Jurkat, Clone E6-1 (cell line): ENCODE data around the gene SAP130. TPM values are rescaled to one million over a fixed set of nuclear protein-coding genes. Genes with fewer than 3 reads are reported as not detected.

Experiments used
- DNase-seq: peaks from one replicate; pipeline ENCODE4 v3.0.0-alpha.2; 2011; ENCODE audit warnings: low read depth, low spot score
- H3K4me3 ChIP-seq: 2 replicates; pipeline ENCODE4 v1.5.1; 2011; ENCODE audit warnings: mild to moderate bottlenecking, low read length, control low read depth, moderate library complexity
- polyA plus RNA-seq: library from polyadenylated mRNA; unstranded; fragments of >200 nt; gene quantifications from one replicate; pipeline ENCODE4 v1.2.1, GENCODE V29; 2012; ENCODE audit warnings: missing spikeins; ENCODE audit not compliant: insufficient read length, insufficient read depth

Gene SAP130
- polyA plus RNA-seq: 26.8 TPM

DNA sequence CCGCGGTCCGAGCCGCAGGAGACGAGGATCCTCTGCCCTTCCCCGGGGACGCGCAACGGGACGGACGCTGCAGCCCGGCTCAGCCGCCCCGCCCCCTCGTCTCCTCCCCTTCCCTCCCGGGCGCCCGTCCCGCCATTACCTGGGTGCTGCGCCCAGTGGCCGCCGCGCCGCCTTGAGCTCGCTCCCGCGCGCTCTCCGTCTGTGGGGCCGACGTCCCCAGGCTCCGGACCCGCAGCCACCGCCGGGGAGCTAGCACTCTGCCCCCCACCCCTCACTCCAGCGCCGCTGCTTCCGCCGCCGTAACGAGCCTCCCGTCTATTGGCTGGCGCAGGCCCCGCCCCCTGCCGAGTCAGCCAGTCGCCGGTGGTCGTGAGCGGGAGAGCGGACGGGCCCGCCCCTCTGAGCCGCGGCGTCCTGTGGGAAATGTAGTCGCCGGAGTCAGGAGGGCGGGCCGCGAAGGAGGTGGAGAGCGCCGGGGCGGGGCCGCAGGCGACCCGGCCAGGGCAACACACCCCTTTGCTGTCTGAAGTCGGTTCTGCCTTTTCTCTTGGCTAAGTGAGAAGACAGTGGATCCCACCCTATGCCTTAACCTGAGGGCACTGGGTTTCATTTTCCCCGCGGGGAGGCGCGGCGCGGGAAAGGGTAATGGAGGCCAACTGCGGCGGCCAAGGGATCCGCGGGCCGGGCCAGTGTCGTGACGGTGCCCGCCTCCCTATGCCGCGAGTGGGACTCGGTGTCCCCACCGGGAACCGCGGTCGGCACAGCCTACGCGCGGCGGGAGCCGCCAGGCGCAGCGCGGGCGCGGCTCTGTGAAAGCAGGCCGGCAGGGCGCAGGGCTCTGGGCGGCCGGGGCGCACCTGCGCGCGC, at the start of gene SAP130:
Gene SAP130 (minus strand): TSS at position 259 of the 867 bp plus-strand sequence. CDS start 1,767 bp downstream, outside the sequence.
- H3K4me3 ChIP-seq: peak within 1 kb of the TSS; percentile 84
- DNase-seq: peak; percentile 92

DNA sequence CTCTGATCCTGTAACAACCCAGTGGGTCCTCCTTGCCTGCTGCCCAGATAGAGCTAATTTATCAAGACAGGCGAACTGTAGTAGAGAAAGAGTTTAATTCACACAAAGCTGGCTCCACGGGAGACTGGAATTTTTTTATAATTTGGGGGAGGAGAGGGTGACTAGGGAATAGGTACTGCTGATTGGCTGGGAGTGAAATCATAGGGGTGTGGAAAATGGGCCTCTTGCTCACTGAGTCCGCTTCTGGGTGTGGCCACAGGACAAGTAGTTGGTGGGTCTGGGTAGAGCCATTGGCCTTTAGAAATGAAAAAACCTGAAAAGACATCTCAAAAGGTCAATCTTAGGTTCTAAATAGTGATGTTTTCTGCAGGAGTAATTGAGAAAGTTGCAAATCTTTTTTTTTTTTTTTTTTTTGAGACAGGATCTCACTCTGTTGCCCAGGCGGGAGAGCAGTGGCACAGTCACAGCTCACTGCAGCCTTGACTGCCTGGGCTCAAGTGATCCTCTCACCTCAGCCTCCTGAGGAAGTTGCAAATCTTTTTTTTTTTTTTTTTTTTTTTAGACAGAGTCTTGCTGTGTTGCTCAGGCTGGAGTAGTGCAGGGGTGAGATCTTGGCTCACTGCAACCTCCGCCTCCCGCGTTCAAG, 48.7 kb upstream of the SAP130 start:
- no peak for DNase-seq

DNA sequence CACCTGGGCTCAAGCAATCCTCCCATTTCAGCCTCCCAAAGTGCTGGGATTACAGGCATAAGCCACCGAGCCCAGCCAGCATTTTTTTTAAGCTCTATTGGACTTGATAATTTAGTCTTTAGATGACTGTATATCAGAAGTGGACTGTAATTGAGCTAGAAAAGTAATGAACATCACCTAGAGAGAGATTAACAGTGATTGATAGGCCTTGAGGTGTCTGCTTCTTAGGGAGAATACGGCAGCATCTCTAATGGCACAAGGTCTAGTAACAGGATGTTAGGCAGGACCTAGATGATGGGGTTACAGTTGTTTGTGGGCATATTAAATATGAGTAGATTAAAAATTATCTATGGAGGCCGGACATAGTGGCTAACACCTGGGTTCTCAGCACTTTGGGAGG, 45.4 kb upstream of the SAP130 start:
- DNase-seq: no peak
- no peak overlapping the region for H3K4me3 ChIP-seq

More for the DNA sequence above, 48.7 kb upstream of the SAP130 start:
- H3K4me3 ChIP-seq: no peak overlapping the region

DNA sequence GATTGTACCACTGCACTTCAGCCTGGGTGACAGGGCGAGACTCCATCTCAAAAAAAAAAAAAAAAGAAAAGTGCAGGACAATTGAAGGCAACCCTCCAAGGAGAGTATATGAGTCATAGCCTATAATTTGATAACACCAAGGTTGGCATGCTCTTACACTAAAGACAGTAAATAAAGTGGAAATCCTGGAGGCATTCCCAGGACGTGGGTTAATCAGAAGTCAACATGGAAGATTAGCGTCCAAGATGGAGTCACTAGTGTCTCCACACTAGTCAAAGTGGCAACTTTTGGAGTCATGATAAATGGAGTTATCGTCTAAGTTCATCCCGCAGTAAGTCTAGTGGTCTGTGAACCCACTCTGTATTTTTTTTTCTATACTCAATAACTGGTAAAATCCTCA, 41.9 kb upstream of the SAP130 start:
- DNase-seq: no peak

DNA sequence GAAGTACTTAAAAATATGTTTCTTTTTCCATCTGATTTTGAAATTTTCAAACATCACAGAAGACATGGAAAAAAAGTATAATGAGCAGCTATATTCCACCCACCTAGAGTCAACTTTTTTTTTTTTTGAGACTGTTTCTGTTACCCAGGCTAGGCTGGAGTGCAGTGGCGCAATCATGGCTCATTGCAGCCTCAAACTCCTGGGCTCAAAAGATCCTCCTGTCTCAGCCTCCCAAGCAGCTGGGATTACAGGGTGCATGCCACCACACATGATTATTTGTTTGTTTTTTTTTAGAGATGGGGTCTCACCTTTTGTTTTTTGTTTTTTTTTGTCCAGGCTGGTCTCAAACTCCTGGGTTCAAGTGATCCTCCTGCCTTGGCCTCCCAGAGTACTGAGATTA, 36.5 kb upstream of the SAP130 start:
- no peak overlapping the region for H3K4me3 ChIP-seq

More for the DNA sequence above, 41.9 kb upstream of the SAP130 start:
- no peak overlapping the region for H3K4me3 ChIP-seq

DNA sequence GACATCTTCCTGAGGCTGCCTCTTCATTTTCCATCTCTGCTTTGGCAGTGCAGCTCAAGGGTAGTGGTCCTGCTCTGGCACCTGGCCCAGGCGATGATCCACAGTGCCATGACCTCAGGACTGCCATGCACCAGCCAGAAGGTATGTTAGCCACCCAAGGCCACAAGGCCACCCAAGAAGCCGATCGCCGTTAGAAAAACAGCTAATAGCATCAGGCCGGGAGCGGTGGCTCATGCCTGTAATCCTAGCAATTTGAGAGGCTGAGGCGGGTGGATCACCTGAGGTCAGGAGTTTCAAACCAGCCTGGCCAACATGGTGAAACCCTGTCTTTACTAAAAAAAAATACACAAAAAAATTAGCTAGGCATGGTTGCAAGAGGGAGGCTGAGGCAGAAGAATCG, 34.7 kb upstream of the SAP130 start:
- no peak overlapping the region for H3K4me3 ChIP-seq
- DNase-seq: no peak

More for the DNA sequence above, 36.5 kb upstream of the SAP130 start:
- DNase-seq: no peak

DNA sequence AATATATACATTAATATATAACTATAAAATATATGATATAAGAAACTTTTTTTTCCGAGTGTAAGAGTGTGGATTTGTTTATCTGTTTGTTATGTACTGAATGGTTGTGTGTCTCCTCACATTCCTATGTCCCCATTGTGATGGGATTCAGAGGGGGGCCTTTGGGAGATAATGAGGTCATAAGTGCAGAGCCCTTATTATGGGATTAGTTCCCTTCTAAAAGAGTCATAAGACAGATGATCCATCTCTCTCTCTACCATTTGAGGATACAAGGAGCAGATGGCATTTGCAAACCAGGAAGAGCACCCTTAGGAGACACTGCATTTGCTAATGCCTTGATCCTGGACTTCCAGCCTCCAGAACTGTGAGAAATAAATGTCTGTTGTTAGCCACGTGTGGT, 30.3 kb upstream of the SAP130 start:
- no peak overlapping the region for H3K4me3 ChIP-seq
- DNase-seq: no peak

DNA sequence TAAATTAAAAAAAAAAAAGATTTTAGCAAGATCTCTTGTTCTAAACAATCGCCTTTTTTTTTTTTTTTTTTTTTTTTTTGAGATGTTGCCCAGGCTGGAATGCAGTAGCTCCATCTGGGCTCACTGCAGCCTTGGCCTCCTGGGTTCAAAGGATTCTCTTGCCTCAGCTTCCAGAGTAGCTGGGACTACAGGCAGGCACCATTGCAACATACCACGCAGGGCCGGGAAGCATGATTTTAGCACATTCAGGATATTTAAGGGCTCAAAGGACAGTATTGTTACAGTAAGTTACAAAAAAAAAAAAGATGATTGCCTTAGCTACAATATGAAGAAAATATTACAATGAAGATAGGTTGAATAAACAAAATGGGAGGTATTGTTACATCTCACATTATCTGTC, 29.5 kb upstream of the SAP130 start:
- H3K4me3 ChIP-seq: no peak overlapping the region
- DNase-seq: no peak

DNA sequence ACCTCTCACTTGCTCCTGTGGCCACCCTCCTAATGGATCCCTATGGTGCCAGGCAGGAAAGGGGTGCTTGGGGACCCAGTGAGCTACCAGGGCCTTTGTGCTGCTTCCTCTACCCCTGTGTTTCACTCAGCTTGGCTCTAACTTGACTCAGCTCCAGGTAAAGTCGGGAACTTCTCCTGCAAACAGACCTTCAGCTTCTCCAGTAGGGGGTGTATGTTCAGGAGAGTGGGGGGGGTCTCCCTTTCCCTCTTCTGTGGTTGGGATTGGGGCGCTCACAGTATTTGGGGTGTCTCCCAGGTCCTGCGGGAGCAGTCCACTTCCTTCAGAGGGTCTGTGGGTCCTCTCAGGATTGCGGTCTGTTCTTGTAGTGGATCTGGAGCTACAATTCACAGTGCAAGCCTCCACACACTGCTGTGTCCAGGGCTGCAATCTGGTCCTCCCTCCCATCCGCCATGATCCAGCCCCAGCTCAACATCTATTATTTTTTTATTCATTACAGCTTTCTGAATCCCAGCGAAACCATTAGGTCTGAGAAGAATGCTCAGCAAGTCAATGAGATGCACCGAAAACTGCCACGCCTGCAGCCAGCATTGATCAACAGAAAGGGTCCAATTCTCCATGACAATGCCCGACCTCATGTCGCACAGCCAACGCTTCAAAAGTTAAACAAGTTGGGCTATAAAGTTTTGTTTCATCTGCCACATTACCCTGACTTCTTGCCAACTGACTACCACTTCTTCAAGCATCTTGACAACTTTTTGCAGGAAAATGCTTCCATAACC, 26.4 kb upstream of the SAP130 start:
- no peak for DNase-seq
- H3K4me3 ChIP-seq: no peak overlapping the region

DNA sequence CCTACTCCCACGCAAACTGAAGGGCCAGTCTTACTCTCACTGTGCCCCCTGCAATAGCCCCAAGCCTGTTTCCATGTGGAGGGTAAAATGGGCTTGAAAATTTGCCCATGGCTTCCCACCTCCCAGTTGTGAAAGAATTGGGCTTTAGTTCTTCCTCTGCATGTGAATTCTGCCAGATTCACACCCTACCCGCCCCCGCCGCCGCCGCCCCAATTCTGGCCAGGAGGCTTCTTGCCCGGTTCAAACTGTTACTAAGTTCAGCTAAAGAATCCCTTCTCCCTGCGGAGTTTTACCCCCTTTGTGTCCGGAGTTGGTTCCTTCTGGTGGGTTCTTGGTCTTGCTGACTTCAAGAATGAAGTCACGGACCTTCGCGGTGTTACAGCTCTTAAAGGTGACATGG, 25.5 kb upstream of the SAP130 start:
- no peak for DNase-seq
- no peak overlapping the region for H3K4me3 ChIP-seq

DNA sequence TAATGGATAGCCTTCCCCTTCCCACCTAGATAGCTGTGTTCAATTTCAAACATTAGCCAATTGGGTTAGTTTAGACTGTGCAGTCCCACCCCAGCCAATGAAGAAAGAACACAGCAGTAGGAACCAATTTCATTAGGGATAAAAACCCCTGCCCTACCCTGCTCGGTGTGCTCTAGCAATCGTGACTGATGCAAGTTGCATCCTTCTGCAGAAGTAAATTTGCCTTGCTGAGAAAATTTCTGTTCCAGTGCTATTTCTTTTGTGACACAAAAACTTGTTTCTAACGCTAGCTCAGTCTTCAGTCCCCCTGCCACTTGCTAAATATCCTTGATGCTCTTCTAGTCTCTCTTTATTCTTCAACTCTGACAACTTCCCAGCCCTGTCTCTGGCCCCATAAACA, 15.2 kb upstream of the SAP130 start:
- no peak for DNase-seq

DNA sequence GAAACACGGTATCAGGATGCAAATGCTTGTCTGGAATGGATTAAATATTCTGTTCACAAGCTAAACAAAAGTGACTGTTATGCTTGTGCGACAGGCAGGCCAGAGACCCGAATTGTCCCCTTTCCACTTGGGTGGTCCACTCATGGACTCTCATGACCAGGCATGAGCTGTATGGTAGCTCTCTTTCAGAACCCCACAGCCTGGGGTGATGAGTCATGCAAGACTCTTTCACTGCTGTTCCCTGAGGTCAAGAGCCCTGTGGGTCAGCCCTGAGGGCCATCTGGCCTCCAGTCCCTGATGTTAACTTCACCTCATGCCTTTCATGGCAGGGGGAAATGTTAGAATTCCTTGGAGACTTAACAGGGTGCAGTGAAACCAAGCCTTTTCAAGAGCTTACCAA, 13.7 kb upstream of the SAP130 start:
- H3K4me3 ChIP-seq: no peak overlapping the region
- no peak for DNase-seq

More for the DNA sequence above, 15.2 kb upstream of the SAP130 start:
- no peak overlapping the region for H3K4me3 ChIP-seq

DNA sequence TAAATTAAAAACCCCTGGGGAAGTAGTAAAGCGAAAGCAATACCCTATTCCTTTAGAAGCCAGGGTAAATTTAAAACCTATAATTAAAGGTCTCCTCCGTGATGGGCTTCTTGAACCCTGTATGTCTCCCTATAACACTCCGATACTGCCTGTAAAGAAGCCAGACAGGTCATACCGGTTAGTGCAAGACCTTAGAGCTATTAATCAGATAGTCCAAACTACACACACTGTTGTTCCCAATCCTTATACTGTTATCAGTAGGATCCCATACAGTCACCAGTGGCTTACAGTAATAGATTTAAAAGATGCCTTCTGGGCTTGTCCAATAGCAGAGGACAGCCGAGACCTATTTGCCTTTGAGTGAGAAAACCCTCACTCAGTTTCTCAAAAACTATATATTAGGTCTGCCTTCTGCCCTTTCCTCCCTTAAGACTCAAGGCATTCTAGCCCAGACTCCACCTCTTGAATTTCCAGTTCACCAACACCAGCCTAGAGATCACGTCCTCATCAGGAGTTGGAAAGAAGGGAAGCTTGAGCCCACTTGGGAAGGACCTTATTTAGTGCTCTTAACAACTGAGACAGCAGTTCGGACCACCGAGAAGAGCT, 12.4 kb upstream of the SAP130 start:
- H3K4me3 ChIP-seq: no peak overlapping the region
- DNase-seq: no peak

DNA sequence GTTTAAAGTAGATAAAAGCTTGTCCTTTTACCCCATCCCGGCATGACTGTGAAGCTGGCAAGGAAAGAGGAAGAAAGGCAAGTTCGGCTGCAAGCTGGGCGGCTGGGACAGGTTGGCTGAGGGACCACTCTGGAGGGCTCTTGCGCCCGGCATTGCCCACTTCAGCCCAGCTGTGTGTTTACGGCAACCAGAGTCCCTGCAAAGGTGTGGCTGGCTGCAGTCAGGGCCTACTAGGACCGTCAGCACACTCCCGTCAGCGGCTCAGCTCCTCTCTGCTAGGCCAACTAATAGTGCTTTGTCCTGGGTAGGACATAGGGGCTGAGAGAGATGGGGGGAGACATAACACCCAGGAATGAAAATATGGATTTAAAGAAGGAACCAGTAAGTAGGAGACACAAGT, 11.7 kb upstream of the SAP130 start:
- DNase-seq: no peak

DNA sequence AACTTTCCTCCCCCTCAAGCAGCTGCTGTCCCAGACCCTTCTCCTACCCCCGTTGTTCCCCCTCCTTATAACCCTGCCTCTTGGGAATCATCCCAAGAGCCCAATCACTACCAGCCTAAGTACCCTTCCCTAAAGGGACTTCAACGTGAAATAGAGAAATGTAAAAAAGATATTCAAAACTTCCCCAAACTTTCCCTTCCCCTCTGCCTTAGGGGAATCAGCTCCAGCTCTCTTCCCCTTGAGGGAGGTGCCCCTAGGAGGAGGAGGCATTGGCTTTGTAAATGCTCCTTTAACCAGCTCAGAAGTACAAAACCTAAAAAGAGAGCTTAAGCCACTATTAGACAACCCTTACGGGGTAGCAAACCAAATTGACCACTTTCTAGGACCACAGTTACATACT, 10.6 kb upstream of the SAP130 start:
- H3K4me3 ChIP-seq: no peak overlapping the region
- no peak for DNase-seq

More for the DNA sequence above, 11.7 kb upstream of the SAP130 start:
- no peak overlapping the region for H3K4me3 ChIP-seq

DNA sequence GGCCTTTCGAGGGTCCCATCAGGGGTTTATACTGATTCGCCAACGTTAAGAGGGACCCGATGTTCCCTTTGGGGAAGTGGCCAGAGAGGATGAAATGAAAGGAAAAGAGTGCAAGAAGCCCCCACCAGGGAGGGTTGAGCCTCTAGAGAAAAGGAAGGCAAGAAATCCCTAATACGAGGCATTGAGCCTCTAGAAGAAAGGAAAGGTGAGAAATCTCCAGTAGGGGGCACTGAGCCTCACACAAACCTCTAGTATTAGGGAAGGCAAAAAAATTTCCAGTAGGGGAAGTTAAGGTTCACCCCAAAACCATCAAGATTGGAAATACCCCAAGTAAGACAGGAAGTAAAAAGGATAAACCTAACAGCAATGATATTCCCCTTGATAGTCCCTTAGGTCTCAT, 9.8 kb upstream of the SAP130 start:
- no peak for DNase-seq
- H3K4me3 ChIP-seq: no peak overlapping the region

DNA sequence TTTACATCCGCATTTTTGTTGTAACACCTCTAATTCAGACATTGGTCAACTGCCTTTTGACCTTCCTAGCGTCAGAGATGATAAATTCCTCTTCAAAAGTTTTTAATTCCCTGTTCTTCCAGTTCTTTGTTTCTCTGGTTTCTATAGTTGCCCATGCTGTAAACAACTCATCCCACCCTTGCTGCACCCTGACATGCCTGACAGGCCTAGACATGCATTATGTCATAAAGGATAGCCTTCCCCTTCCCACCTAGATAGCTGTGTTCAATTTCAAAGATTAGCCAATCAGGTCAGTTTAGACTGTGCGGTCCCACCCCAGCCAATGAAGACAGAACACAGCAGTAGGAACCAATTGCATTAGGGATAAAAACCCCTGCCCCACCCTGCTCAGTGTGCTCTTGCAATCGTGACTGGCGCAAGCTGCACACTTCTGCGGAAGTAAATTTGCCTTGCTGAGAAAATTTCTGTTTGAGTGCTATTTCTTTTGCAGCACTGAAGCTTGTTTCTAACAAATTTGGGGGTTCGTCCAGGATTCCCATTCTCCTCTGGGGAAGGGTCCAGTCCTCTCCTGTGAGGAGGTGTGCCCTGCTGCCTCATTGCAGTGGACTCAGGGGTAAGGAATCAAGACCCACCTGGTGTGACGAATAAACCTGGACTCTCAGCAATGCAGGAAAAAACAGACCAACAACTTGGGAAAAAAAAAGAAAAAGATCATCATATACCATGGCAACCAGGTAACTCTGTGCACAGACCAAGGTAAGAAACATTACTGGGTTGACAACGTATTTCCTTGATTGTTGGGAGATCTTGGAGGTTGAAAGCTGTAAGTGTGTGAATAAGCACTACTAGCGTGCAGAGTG, 9.1 kb upstream of the SAP130 start:
- no peak overlapping the region for H3K4me3 ChIP-seq
- no peak for DNase-seq

DNA sequence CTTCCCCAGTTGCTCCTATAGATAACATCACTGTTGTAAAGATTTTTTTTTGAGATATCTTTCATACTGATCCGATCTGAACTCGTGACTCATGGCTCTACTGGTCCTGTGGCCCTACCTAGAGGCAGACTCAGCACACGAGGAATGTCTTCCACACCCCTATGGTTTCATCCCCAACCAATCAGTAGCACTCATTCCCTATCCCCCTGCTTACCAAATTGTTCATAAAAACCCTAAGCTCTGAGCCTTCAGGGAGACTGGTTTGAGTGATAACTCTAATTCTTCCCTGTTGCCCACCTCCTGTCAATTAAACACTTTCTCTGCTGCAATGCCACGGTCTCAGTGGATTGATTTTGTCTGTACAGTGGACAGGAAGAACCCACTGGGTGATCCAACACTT, 4.2 kb upstream of the SAP130 start:
- DNase-seq: no peak
- no peak overlapping the region for H3K4me3 ChIP-seq
